HepG2 (cell line): Measurements from ENCODE around the gene UNC13D. TPM values are rescaled to one million over a fixed set of nuclear protein-coding genes. Genes with fewer than 3 reads are reported as not detected.
A peak's percentile ranks its signal among the peaks of the same experiment; 100 is the strongest.

Experiments
- ATAC-seq: fragments of 200-7000 bp; cut with Tn5 transposase; 3 replicates; pipeline ENCODE4 v1.9.1; 2020; ENCODE audit warnings: mild to moderate bottlenecking, moderate library complexity
- BruUV-seq: library from RNA; stranded (reverse); fragments of 400-500 nt; replicated peaks from 2 replicates; lab custom pipeline; 2021; lab: Mats Ljungman, UMichigan
- CTCF ChIA-PET: fragments of 300-600 bp; formaldehyde crosslinking; extraction: SDS; loops from one replicate; lab custom pipeline; 2021; ENCODE audit warnings: low total read pairs, inconsistent platforms, low intra/inter-chr PET ratio; lab: Yijun Ruan, JAX
- POLR2A ChIA-PET: fragments of 350-600 bp; sonication (Branson Sonifier 250); formaldehyde crosslinking; loops from one replicate; lab custom pipeline; 2020; ENCODE audit warnings: antibody characterized with exemption, inconsistent platforms; lab: Yijun Ruan, JAX
- DNase-seq: peaks from one replicate; pipeline ENCODE4 v3.0.0-alpha.2; 2015; ENCODE audit warnings: low spot score
- FAIRE-seq: peaks from 3 replicates; lab custom pipeline; 2011; peaks lifted over from hg19 to GRCh38; lab: Jason Lieb, UNC
- H2AFZ ChIP-seq: one replicate; pipeline ENCODE4 v1.6.1; 2011; ENCODE audit warnings: low read length, inconsistent platforms
- H3K27ac ChIP-seq: fragments of 300-600 bp; 3 replicates; pipeline ENCODE4 v1.8.0; 2011; ENCODE audit warnings: mixed run types, mild to moderate bottlenecking, mixed read lengths, low read length, inconsistent platforms; ENCODE audit not compliant: insufficient read depth; ENCODE audit errors: extremely low read length
- H3K27me3 ChIP-seq, 2 experiments: fragments of 200-600 bp in 1 of 2; 2 replicates in 1 of 2; 3 replicates in 1 of 2; pipeline versions ENCODE4 v1.6.0 to v1.8.0; 2011; ENCODE audit warnings: low read length in 2 of 2, mild to moderate bottlenecking in 2 of 2, moderate library complexity in 2 of 2, inconsistent platforms in 1 of 2; ENCODE audit not compliant: insufficient read depth in 2 of 2, control insufficient read depth in 1 of 2
- H3K36me3 ChIP-seq, 2 experiments: fragments of 200-600 bp in 1 of 2; replicated peaks in 1 of 2; 2 replicates in 1 of 2; 3 replicates in 1 of 2; pipeline versions ENCODE4 v1.5.1 to v1.8.0; 2011; ENCODE audit warnings: low read length in 2 of 2, inconsistent platforms in 1 of 2; ENCODE audit not compliant: insufficient read depth in 2 of 2, control insufficient read depth in 1 of 2
- H3K4me1 ChIP-seq: 2 replicates; pipeline ENCODE4 v1.5.1; 2012; ENCODE audit warnings: low read length, inconsistent platforms; ENCODE audit not compliant: insufficient read depth
- H3K4me2 ChIP-seq: 2 replicates; pipeline ENCODE4 v1.6.0; 2011; ENCODE audit warnings: low read depth, low read length, inconsistent platforms
- H3K4me3 ChIP-seq, 3 experiments: fragments of 200-600 bp in 1 of 3; sonication (generic), shearing (Covaris generic) in 1 of 3; replicated peaks in 1 of 3; 2 replicates each; pipeline ENCODE4 v1.5.1; 2011 to 2016; ENCODE audit warnings: low read length in 3 of 3, inconsistent platforms in 2 of 3, low read depth in 2 of 3, mild to moderate bottlenecking in 2 of 3, control low read depth in 1 of 3, mixed read lengths in 1 of 3; ENCODE audit not compliant: insufficient read depth in 1 of 3
- H3K79me2 ChIP-seq: one replicate; pipeline ENCODE4 v1.6.1; 2011; ENCODE audit warnings: low read length, inconsistent platforms; ENCODE audit not compliant: insufficient read depth
- H3K9ac ChIP-seq: 2 replicates; pipeline ENCODE4 v1.6.0; 2011; ENCODE audit warnings: mild to moderate bottlenecking, low read depth, low read length, inconsistent platforms; ENCODE audit not compliant: insufficient read depth
- H3K9me3 ChIP-seq: 2 replicates; pipeline ENCODE4 v1.5.1; 2012; ENCODE audit warnings: mild to moderate bottlenecking, low read length
- H4K20me1 ChIP-seq: 2 replicates; pipeline ENCODE4 v1.6.0; 2011; ENCODE audit warnings: inconsistent platforms, mild to moderate bottlenecking, low read length, moderate library complexity; ENCODE audit not compliant: insufficient read depth
- AGO2 ChIP-seq: fragments of 200-400 bp; formaldehyde crosslinking; optimal IDR thresholded peaks from 2 replicates; pipeline ENCODE3; 2017; ENCODE audit warnings: mild to moderate bottlenecking, low read depth, low read length, moderate library complexity
- HOXA7 ChIP-seq: sonication (generic); formaldehyde crosslinking; IDR thresholded peaks from 2 replicates; pipeline ENCODE4 v1.8.1; 2022; ENCODE audit warnings: mild to moderate bottlenecking, missing genetic modification reagents, moderate library complexity
- ZBTB1 ChIP-seq: sonication (generic); formaldehyde crosslinking; IDR thresholded peaks from 2 replicates; pipeline ENCODE4 v1.4.0; 2020; ENCODE audit warnings: missing genetic modification reagents, borderline replicate concordance
- ZBTB3 ChIP-seq: sonication (generic); formaldehyde crosslinking; IDR thresholded peaks from 2 replicates; pipeline ENCODE4 v1.4.0; 2020; ENCODE audit warnings: low read depth, mild to moderate bottlenecking, moderate library complexity, missing genetic modification reagents, borderline replicate concordance
- ZNF761 ChIP-seq: sonication (generic); formaldehyde crosslinking; conservative IDR thresholded peaks from 2 replicates; pipeline ENCODE4 v1.4.0; 2020; ENCODE audit warnings: mild to moderate bottlenecking, missing genetic modification reagents
- WGBS: methylation state at CpG from one replicate; pipeline ENCODE4 v1.1.6; 2017; ENCODE audit warnings: low lambda C conversion rate; 5-methylcytosine and 5-hydroxymethylcytosine counted together
- in situ Hi-C: cut with HindIII; loops from 2 replicates; pipeline ENCODE4 v1.10.0; 2017; ENCODE audit warnings: low pct_unique_long_range_greater_than_20kb; ENCODE audit not compliant: extremely low pct_ligation_motif_present
- intact Hi-C: fragments of 100-400 bp; cut with micrococcal nuclease; formaldehyde crosslinking; loops from one replicate; pipeline ENCODE4 v1.10.0; 2022; ENCODE audit not compliant: unreplicated experiment
- polyA plus RNA-seq, 8 experiments: library from polyadenylated mRNA; depleted of rRNA in 3 of 8; stranded (reverse) in 7 of 8; unstranded in 1 of 8; fragments of >200 nt; fragmentation: Illumina TruSeq in 4 of 8; extraction: Trizol in 4 of 8; gene quantifications; 2 replicates each; pipeline versions ENCODE4 v1.2.1 to v1.2.3, GENCODE V29; 2011 to 2016; ENCODE audit warnings: low read depth in 4 of 8, missing spikeins in 1 of 8, mixed read lengths in 1 of 8; ENCODE audit not compliant: insufficient read depth in 1 of 8
- total RNA-seq, 5 experiments: library from RNA; depleted of rRNA; stranded (reverse); fragments of >200 nt; fragmentation: Illumina TruSeq; extraction: Trizol; gene quantifications; 2 replicates each; pipeline ENCODE4 v1.2.3, GENCODE V29; 2016; ENCODE audit warnings: low read depth in 1 of 5
- TF ChIP-seq, protein P1 (sequence below): sonication (generic); formaldehyde crosslinking; IDR thresholded peaks from 2 replicates; pipeline ENCODE4 v1.4.0; 2020; ENCODE audit warnings: missing genetic modification reagents

Gene UNC13D
- total and polyA plus RNA-seq, 2 of the 13 experiments (the other 11 are each of a cell fraction or from before 2014, with no cell fraction given), result 29.7 to 42.7 TPM

DNA sequence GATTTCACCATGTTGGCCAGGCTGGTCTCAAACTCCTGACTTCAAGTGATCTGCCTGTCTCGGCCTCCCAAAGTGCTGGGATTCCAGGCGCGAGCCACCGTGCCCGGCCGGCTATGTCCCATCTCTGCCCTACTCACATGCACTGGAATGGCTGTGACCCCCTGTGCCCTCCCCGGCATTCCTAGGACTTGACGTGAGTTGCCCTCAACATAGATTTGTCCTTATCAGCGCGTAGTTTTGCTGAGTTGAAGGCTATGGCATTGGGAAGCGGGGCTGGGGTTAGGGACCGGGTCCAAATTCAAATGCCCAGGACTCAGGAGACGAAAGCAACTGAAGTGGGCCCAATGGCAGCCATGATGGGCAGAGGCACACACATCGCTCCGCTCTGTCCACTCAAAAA, 5.8 kb downstream of the UNC13D start:
- no peak overlapping the region for H3K27ac ChIP-seq
- H3K9ac ChIP-seq, result 0 out of 2 replicates have a peak overlapping the region, but pooled peaks have one; percentile 8
- no peaks in the 10 kb centered on the region for H3K79me2 ChIP-seq
- H2AFZ ChIP-seq, result no peak overlapping the region
- 98% methylated on average over 15 of the region's 15 CpGs for WGBS
- no peaks in the 10 kb centered on the region for H4K20me1 ChIP-seq
- no peaks in the 10 kb centered on the region for H3K27me3 ChIP-seq
- in situ Hi-C loops (no loop called here), intact Hi-C loops (no loop called here)
- no peak for DNase-seq
- ChIA-PET POLR2A (interaction anchor here (1.3 to 2.6 kb wide), 3 partner anchors 13 to 58 kb away, joined by 4 to 8 read pairs (median 7); partner anchors contain the start of gene WBP2), CTCF (no interaction called here)
- no peak for ATAC-seq
- BruUV-seq, result no TSS peak
- H3K4me3 ChIP-seq, result no peak overlapping the region
- no peaks in the 10 kb centered on the region for H3K9me3 ChIP-seq
- no peak overlapping the region for H3K4me2 ChIP-seq
- no peak for FAIRE-seq
- H3K4me1 ChIP-seq, result peaks cover 5% of the 10 kb centered on the region
- TF ChIP-seq ZBTB3 (CRISPR knock-in tag) (no peak), HOXA7 (no peak)
- TF ChIP-seq, protein P1, sequence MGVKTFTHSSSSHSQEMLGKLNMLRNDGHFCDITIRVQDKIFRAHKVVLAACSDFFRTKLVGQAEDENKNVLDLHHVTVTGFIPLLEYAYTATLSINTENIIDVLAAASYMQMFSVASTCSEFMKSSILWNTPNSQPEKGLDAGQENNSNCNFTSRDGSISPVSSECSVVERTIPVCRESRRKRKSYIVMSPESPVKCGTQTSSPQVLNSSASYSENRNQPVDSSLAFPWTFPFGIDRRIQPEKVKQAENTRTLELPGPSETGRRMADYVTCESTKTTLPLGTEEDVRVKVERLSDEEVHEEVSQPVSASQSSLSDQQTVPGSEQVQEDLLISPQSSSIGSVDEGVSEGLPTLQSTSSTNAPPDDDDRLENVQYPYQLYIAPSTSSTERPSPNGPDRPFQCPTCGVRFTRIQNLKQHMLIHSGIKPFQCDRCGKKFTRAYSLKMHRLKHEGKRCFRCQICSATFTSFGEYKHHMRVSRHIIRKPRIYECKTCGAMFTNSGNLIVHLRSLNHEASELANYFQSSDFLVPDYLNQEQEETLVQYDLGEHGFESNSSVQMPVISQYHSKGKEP (CRISPR knock-in tag), result no peak
- H3K36me3 ChIP-seq, result peaks cover 15 to 31% of the 10 kb centered on the region in 2 experiments; a peak in 4 of 5 replicates

DNA sequence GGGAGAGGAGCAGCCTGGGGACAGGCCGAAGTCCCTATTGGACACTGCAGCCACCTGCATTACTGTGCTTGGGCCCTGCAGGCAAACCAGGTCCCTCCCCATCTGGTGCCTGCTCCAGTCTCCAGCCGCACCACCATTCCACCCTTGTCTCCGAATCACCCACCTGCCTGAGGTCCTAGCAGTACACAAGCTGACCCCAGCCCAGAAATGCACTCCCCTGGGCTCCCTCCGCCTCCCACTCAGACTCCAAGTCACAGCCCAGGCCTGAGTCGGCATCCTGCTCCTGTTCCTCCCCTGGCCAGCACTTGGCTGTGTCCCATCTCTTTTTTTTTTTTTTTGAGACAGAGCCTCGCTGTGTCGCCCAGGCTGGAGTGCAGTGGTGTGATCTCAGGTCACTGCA, 6.3 kb downstream of the UNC13D start:
- ATAC-seq (no peak), FAIRE-seq (no peak), DNase-seq (no peak)
- CTCF ChIA-PET, result no interaction called here
- H3K27me3 ChIP-seq, result no peaks in the 10 kb centered on the region
- no peaks in the 10 kb centered on the region for H4K20me1 ChIP-seq
- H3K4me2 ChIP-seq, result no peak overlapping the region
- no peaks in the 10 kb centered on the region for H3K79me2 ChIP-seq
- TF ChIP-seq ZNF761 (no peak), ZBTB1 (CRISPR knock-in tag) (no peak), AGO2 (peak; percentile 47)
- no peak overlapping the region for H2AFZ ChIP-seq
- intact Hi-C loops, result no loop called here
- peaks cover under 1% of the 10 kb centered on the region; the same call in 1 of the 2 replicates for H3K4me1 ChIP-seq
- BruUV-seq, result no TSS peak
- WGBS, result 97% methylated on average over 7 of the region's 7 CpGs
- POLR2A ChIA-PET, result interaction anchor here (0.7 to 2.6 kb wide), 3 partner anchors 18 to 58 kb away, joined by 5 to 8 read pairs (median 7); partner anchors contain the start of genes TRIM47 and WBP2
- in situ Hi-C loops, result no loop called here
- no peak overlapping the region for H3K4me3 ChIP-seq
- H3K36me3 ChIP-seq, result peaks cover 15 to 32% of the 10 kb centered on the region in 2 experiments; a peak in 4 of 5 replicates
- no peak overlapping the region for H3K9ac ChIP-seq
- H3K27ac ChIP-seq, result no peak overlapping the region
- H3K9me3 ChIP-seq, result no peaks in the 10 kb centered on the region
